GM10266 (cell line): ENCODE results near the gene SOCS6.

Source experiments
- DNase-seq: peaks from one replicate; pipeline ENCODE4 v3.0.0; 2012; ENCODE audit errors: extremely low spot score
- TF ChIP-seq, protein P1 (sequence below): IDR thresholded peaks from 2 replicates; pipeline ENCODE4 v1.5.1; 2012; ENCODE audit warnings: mild to moderate bottlenecking, low read depth; ENCODE audit not compliant: control insufficient read depth, insufficient read depth; ENCODE audit errors: missing control alignments

Gene SOCS6

DNA sequence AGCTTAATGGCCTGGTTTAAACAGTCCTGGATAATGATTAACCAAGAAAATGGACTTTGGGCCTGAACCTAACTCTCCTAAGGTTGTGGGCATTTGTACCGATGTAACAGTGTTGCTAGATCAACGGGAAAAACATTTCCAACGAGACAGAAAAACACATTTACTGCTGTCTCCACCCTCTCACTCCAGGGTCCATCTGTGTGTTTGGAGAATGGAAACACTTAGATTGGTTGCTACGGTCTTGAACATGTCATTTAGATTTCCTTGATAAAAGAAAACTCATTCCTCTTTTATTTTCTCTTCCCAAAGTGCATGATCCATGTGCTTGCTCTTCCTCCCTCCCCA, 88.0 kb downstream of the SOCS6 start:
- DNase-seq: no peak
- TF ChIP-seq, protein P1, sequence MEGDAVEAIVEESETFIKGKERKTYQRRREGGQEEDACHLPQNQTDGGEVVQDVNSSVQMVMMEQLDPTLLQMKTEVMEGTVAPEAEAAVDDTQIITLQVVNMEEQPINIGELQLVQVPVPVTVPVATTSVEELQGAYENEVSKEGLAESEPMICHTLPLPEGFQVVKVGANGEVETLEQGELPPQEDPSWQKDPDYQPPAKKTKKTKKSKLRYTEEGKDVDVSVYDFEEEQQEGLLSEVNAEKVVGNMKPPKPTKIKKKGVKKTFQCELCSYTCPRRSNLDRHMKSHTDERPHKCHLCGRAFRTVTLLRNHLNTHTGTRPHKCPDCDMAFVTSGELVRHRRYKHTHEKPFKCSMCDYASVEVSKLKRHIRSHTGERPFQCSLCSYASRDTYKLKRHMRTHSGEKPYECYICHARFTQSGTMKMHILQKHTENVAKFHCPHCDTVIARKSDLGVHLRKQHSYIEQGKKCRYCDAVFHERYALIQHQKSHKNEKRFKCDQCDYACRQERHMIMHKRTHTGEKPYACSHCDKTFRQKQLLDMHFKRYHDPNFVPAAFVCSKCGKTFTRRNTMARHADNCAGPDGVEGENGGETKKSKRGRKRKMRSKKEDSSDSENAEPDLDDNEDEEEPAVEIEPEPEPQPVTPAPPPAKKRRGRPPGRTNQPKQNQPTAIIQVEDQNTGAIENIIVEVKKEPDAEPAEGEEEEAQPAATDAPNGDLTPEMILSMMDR: no peak

- no peak for DNase-seq
- TF ChIP-seq, protein P1: no peak
Measured at GRCh38 chr18:70377317-70377799, 88.5 kb downstream of the SOCS6 start.

DNA sequence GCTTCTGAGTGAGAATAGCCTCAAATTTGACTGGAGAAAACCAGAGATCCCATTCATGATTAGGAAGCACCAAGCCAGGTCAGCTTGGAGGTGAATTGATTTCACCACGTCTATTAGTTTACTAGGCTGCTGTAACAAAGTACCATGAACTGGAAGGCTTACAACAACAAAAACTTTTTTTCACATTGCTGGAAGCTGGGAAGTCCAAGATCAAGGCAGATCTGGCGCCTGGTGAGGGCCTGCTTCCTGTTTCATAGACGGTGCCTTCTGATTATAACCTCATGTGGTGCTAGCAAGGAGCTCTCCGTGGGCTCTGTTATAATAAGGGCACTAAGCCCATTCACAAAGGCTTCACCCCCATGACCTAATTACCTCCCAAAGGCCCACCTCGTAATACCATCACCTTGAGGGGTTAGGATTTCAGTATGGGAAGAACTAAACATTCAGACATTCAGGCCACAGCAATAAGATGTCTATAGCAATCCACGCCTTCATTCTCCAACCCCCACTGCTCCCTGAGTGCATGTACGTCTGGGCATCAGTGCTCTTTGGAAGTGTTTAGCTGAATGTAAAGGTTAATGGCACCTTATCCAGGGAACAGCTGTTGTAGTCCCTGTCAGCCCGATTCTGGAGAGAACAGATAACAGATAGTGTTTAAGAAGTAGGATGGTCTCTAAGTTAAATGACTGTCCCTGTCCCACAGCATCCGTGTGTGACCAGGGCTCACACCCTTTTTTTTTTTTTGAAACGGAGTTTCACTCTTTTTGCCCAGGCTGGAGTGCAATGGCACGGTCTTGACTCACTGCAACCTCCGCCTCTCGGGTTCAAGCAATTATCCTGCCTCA, 89.2 kb downstream of the SOCS6 start:
- TF ChIP-seq, protein P1: no peak
- DNase-seq: no peak
